GM12872 (cell line): ENCODE results near the gene APLNR.

Experiments used
- CTCF ChIP-seq: IDR thresholded peaks from 3 replicates; pipeline ENCODE4 v1.5.1; 2011; ENCODE audit warnings: low read depth, mild to moderate bottlenecking, low read length, moderate library complexity; ENCODE audit not compliant: insufficient read depth

Gene APLNR

DNA sequence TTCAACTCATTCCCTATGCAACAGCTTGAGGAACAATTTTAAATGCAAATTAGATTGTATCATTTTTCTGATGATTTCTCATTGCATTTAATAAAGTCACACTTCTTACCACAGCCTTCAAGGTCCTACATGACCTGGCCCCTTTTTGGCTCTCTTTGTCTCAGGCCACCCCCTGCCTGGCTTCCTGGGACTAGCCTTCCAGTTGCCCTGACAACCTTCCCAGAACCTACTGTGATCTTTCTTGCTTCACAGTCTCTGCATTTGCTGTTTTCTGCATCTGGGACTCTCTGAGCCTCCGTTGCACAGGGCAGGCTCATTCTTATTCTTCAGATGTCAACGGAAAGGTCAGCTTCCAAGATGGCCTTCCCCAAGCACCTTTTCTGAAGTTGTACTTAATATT, 12.9 kb downstream of the APLNR start:
- TF ChIP-seq CTCF = no peak

DNA sequence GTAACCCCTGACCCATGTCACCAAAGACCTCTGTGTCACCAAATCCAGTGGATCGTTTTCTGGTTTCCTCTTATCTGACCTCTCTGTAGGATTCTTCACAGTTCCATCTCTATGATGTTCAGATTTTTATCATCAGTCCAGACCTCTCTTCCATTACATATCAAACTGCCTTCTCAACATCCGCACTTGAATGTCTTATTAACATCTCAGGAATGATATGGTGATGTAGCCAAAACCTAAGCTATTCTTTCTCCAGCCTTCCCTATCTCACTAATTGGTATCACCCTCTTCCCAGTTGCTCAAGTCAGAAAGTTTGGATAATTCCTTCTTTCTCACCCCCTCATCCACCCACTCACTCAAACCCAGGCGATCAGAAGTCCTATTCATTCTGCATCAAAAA, 13.4 kb downstream of the APLNR start:
- no peak for TF ChIP-seq CTCF

DNA sequence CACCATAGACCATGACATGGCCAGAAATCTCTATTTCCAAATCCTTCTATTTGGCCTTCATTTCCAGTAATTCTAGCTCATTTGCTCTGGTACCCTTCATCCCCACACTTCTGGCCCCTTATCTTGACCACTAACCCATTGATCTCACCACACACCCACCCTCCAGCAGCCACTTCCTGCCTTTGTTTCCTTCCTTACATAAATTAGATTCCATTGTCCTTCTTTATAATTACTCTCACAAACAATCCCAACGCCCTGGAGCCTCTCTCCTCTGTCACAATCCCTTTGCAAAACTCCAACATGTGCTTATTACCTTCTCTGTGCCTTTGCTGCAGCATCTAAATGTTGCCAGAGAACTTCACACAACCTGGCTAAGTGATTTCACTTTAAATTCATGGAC, 14.8 kb downstream of the APLNR start:
- no peak for TF ChIP-seq CTCF

DNA sequence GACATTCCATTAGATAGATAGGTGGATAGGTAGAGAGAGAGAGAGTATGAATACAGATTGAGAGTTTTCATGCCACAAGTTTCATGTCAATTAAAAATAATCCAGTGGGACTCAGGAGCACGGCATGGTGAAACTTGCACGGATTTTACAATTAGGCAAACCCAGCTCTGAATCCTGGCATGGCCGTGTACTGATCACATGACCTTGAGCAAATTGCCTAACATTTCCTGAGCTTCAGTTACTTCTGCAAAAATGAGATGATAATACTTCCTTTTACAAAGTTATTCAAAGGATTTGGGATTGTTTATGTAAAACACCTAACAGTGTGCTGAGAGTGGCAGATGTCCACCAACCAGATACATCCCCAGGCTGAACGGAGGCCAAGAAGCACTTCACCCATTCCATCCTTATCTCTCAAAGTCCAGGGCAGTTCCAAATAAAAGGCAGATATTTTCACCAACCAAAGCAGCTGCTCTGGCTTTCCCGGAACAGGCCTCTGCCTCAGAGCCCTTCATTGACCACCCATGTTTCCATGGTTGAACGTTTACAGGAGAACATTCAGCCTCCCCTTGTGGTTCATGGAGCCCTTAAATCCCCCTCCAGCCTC, 17.9 kb downstream of the APLNR start:
- TF ChIP-seq CTCF = no peak

DNA sequence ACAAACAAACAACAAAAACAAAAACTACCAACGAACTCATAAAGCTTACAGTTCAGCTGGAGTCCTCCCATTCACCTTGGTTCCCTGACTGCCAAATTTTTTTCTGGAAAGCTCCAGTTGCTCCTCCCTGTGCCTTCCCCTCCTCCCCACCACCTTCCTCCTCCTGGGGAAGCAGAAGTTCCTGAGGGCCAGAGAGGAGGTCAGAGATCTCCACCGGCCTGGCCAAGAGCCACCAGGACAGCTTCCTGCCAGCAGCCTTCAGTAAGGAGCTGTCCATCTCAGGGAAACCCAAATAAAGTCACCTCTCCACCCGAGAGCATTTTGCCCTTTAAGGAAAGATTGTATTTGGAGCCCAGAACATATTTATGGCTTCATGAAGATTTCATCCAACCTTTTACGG, 20.0 kb downstream of the APLNR start:
- no peak for TF ChIP-seq CTCF

- no peak for TF ChIP-seq CTCF
Measured at GRCh38 chr11:57216463-57216862, 20.6 kb downstream of the APLNR start.

DNA sequence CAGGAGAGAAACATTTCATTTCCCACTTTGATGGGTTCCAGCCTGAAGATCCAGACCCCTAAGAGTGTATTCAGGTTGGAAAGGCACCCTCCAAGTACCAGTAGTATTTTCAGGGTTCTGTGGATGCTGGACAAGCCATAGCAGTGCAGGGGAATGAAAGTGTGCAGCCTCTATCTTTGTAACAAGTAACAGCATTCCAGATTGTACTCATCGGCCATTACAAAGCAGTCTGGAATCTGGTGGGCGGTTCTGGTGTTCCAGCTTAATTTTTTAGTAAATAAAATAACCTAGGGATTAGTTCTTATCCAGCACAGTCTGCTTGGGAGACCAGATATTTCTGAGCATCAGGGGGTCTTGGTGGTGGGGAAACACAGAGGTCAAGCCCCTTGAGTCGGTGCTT, 22.6 kb downstream of the APLNR start:
- no peak for TF ChIP-seq CTCF

- no peak for TF ChIP-seq CTCF
Measured at GRCh38 chr11:57214098-57214417, 23.0 kb downstream of the APLNR start.
